Endothelial cell (in vitro differentiated cells): Measurements from ENCODE around the gene CALCB. TPM values are rescaled to one million over a fixed set of nuclear protein-coding genes. Genes with fewer than 3 reads are reported as not detected.

Source experiments
- DNase-seq: peaks from one replicate; pipeline ENCODE4 v3.0.0; 2021; ENCODE audit warnings: low spot score
- H3K27ac Mint-ChIP-seq: one replicate; pipeline ENCODE4 v1.8.0; 2021; ENCODE audit warnings: mixed read lengths, inconsistent platforms; ENCODE audit not compliant: unreplicated experiment
- H3K27me3 Mint-ChIP-seq: one replicate; pipeline ENCODE4 v1.8.0; 2021; ENCODE audit warnings: mild to moderate bottlenecking, moderate library complexity, mixed read lengths, inconsistent platforms; ENCODE audit not compliant: unreplicated experiment
- H3K36me3 Mint-ChIP-seq: one replicate; pipeline ENCODE4 v1.8.0; 2021; ENCODE audit warnings: mild to moderate bottlenecking, low read depth, mixed read lengths, inconsistent platforms; ENCODE audit not compliant: unreplicated experiment
- H3K4me1 Mint-ChIP-seq: one replicate; pipeline ENCODE4 v1.8.0; 2021; ENCODE audit warnings: mild to moderate bottlenecking, mixed read lengths, inconsistent platforms; ENCODE audit not compliant: unreplicated experiment
- H3K4me3 Mint-ChIP-seq: one replicate; pipeline ENCODE4 v1.8.0; 2021; ENCODE audit warnings: mild to moderate bottlenecking, mixed read lengths, inconsistent platforms; ENCODE audit not compliant: unreplicated experiment
- H3K9me3 Mint-ChIP-seq: one replicate; pipeline ENCODE4 v1.8.0; 2021; ENCODE audit warnings: mixed read lengths, inconsistent platforms; ENCODE audit not compliant: unreplicated experiment
- total RNA-seq: library from RNA; stranded (reverse); fragmentation: NEBNext Ultra II Directional; extraction: Animal tissue kit (Norgen Biotek cat#: 25700); gene quantifications from one replicate; pipeline ENCODE4 v1.2.1, GENCODE V29; 2021; ENCODE audit not compliant: unreplicated experiment
- TF ChIP-seq, protein P1 (sequence below): fragments of 200-600 bp; sonication (generic); IDR thresholded peaks from one replicate; pipeline ENCODE4 v1.5.0; 2021; ENCODE audit warnings: antibody characterized with exemption; ENCODE audit not compliant: unreplicated experiment

The CALCB gene
- total RNA-seq, 1 donor from 2014 or later: 0.28 TPM

DNA sequence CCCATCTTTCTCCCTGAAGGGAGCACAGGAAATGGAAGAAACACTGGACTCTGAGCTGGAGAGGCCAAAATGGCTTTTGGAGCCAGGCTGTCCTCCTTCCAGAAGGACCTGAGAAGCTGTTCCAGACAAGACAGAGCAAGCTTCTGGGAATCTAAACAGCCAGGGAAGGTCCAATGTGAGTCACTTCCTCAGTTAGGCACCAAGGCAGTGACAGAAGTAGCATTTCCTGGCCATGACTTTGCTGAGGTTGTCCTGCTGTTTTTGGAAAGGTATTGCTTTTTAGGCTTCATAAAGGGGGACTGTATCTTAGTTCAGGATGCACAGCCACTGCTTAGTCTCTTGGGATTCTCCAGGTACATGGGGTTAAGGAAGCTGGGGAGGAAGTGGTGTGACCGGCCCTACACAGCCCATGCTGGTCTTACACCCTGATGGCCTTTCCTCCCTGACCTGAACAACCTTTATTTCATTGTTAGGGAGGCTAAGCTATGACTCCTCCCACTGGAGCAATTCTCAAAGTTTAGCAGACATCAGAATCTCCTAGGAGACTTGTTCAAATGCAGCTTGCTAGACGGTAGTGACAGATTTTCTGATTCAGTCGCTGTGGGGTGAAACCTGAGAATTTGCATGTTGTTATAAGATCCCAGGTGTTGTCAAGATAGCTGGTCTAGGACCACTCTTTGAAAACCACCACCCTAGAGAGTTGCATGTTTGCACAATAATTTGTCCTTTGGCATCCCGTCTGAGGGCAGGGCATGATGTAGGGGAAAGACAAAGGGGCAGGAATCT is 34.5 kb downstream of the CALCB start:
- Mint-ChIP-seq H3K4me3 (no peak overlapping the region), H3K27ac (no peak overlapping the region), H3K4me1 (no peaks in the 10 kb centered on the region), H3K9me3 (no peaks in the 10 kb centered on the region), H3K27me3 (peaks cover 1% of the 10 kb centered on the region), H3K36me3 (no peaks in the 10 kb centered on the region)
- no peak for DNase-seq
- TF ChIP-seq, protein P1, sequence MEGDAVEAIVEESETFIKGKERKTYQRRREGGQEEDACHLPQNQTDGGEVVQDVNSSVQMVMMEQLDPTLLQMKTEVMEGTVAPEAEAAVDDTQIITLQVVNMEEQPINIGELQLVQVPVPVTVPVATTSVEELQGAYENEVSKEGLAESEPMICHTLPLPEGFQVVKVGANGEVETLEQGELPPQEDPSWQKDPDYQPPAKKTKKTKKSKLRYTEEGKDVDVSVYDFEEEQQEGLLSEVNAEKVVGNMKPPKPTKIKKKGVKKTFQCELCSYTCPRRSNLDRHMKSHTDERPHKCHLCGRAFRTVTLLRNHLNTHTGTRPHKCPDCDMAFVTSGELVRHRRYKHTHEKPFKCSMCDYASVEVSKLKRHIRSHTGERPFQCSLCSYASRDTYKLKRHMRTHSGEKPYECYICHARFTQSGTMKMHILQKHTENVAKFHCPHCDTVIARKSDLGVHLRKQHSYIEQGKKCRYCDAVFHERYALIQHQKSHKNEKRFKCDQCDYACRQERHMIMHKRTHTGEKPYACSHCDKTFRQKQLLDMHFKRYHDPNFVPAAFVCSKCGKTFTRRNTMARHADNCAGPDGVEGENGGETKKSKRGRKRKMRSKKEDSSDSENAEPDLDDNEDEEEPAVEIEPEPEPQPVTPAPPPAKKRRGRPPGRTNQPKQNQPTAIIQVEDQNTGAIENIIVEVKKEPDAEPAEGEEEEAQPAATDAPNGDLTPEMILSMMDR: no peak

DNA sequence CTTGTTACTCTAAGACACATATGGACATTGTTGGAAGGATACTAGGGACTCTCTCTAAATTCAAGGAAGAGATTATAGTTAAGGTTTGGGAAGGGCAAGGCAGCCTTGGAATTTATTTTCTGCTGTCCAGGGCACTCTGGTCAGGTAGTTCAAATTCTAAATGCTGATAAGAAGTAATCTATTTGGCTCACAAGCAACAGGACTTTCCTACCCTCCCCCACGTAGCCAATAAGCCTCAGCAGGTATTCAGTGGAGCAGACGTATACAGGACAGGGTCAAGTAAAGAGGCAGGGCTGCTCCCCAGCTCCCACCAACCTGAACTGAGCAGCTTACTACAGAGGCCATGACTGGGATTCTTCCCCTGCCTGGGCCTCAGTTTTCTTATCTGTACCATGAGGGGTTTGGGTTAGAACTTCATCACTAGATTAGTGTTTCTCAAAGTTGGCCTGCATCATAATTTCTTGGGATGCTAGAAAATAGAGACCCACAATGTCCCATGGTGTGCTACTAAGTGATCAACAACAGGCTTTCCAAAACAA is 35.3 kb downstream of the CALCB start:
- TF ChIP-seq, protein P1: no peak
- no peak overlapping the region for H3K4me3 Mint-ChIP-seq
- no peaks in the 10 kb centered on the region for H3K36me3 Mint-ChIP-seq
- peaks cover 2% of the 10 kb centered on the region for H3K27me3 Mint-ChIP-seq
- H3K9me3 Mint-ChIP-seq: no peaks in the 10 kb centered on the region
- H3K4me1 Mint-ChIP-seq: peaks cover 2% of the 10 kb centered on the region
- DNase-seq: no peak
- H3K27ac Mint-ChIP-seq: no peak overlapping the region

DNA sequence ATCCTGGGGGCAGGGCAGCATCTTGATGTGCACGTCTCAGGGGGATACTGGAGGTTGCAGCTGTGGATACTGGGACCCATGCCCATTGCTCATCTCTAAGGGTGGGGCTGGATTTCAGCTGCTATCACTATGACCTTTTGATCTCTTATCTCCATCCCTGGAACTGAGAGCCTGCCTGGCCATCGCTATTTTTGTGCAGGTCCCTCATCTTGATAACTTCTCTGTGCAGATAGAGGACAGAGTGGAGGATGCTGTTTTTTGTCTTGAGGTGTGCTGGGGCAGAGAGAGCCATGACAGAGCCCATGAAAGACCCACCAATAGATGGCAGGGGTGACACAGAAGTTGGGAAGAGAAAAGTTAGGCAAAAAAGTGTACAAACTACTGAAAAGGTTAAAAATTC is 36.2 kb downstream of the CALCB start:
- no peaks in the 10 kb centered on the region for H3K9me3 Mint-ChIP-seq
- H3K4me1 Mint-ChIP-seq: peaks cover 4% of the 10 kb centered on the region
- no peaks in the 10 kb centered on the region for H3K36me3 Mint-ChIP-seq
- no peak overlapping the region for H3K4me3 Mint-ChIP-seq
- DNase-seq: no peak
- TF ChIP-seq, protein P1: no peak
- H3K27ac Mint-ChIP-seq: no peak overlapping the region
- peaks cover 5% of the 10 kb centered on the region for H3K27me3 Mint-ChIP-seq

DNA sequence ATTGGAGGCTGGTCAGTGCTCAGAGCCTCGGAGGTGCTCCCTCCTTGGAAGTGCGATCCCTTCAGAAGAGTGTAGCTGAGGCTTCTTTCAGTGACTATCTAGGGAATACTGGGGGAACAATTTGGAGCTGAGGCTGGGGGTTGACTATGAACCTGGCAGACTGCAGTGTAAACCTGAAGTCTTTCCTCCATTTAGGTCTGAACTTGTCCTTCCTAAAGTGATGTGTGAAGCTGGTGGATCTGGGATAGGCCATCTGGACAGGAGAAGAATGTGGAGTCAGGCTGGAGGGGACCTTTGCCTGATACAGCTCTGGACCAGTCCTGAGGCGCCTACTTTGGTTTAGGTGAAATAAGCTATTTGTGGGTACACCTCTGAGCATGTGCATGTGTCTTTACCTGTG is 37.8 kb downstream of the CALCB start:
- Mint-ChIP-seq H3K27ac (no peak overlapping the region), H3K36me3 (no peaks in the 10 kb centered on the region), H3K9me3 (no peaks in the 10 kb centered on the region), H3K27me3 (peaks cover 14% of the 10 kb centered on the region), H3K4me1 (peaks cover 4% of the 10 kb centered on the region), H3K4me3 (no peak overlapping the region)
- no peak for DNase-seq
- TF ChIP-seq, protein P1: no peak

DNA sequence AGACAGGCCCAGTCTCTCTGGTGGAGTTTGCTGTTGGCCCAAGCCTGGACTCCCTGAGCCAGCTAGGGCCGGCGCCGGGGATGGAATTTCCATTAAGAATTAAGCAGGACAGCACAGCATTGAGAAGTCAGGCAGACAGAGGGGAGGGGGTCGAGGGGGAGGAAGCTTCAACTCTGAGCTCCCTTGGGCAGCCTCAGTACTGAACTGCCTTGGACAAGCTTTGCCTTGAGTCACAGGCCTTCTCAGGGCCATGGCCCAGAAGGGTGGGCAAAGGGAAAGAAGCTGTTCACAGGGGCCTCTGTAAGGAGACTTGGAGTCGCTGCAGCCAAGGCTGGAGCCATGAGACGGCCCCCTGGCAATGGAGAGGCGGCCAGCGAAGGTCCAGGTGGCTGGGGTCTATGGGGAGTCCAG is 38.7 kb downstream of the CALCB start:
- no peak overlapping the region for H3K27ac Mint-ChIP-seq
- peaks cover 4% of the 10 kb centered on the region for H3K4me1 Mint-ChIP-seq
- H3K36me3 Mint-ChIP-seq: no peaks in the 10 kb centered on the region
- TF ChIP-seq, protein P1: no peak
- H3K27me3 Mint-ChIP-seq: peaks cover 18% of the 10 kb centered on the region
- no peak for DNase-seq
- no peaks in the 10 kb centered on the region for H3K9me3 Mint-ChIP-seq
- H3K4me3 Mint-ChIP-seq: no peak overlapping the region
